Measurements from ENCODE around the gene SPESP1. TPM values are rescaled to one million over a fixed set of nuclear protein-coding genes. Genes with fewer than 3 reads are reported as not detected.

SPESP1 gene
- total RNA-seq, 4 donors from 2014 or later: 1.1 to 6.0 (median 4.6) TPM

DNA sequence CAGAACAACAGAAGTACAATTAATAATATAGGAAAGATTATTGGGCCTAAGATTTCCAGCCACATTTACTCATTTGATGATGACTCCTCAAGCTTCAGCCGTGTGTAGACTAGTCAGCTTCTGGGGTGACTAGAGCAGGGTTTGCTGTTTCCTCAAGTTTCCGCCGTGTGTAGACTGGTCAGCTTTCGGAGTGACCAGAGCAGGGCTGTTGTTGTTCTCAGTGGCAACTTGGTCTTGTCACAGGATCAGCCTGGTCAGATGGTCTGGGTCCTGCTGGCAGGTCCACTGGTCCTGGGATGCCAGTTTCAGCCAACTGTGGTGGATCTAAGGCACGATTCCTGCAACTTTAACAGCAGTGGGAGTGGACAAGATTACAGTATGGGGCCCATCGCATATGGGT lies 62.4 kb downstream of the SPESP1 start:
- TF ChIP-seq, protein P1, sequence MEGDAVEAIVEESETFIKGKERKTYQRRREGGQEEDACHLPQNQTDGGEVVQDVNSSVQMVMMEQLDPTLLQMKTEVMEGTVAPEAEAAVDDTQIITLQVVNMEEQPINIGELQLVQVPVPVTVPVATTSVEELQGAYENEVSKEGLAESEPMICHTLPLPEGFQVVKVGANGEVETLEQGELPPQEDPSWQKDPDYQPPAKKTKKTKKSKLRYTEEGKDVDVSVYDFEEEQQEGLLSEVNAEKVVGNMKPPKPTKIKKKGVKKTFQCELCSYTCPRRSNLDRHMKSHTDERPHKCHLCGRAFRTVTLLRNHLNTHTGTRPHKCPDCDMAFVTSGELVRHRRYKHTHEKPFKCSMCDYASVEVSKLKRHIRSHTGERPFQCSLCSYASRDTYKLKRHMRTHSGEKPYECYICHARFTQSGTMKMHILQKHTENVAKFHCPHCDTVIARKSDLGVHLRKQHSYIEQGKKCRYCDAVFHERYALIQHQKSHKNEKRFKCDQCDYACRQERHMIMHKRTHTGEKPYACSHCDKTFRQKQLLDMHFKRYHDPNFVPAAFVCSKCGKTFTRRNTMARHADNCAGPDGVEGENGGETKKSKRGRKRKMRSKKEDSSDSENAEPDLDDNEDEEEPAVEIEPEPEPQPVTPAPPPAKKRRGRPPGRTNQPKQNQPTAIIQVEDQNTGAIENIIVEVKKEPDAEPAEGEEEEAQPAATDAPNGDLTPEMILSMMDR (IDR thresholded peaks at IDR 0.05; ENCODE audit: low read depth): no peak

DNA sequence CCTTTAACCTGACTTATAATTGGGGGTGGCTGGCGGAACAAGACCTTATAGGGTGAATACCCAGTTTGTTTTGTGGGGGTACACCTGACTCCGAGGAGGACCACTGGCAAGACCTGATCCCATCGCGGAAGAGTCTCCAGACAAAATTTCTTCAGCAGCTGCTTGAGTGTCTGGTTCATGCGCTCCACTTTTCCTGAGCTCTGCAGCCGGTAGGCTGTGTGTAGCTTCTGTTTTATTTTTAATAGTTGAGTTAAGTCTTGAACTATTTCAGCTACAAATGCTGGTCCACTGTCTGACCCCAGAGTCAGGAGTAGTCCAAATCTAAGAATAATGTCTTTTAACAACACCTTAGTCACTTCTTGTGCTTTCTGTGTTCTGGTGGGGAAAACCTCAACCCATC lies 63.0 kb downstream of the SPESP1 start:
- TF ChIP-seq, protein P1 (IDR thresholded peaks at IDR 0.05; ENCODE audit: low read depth): no peak

DNA sequence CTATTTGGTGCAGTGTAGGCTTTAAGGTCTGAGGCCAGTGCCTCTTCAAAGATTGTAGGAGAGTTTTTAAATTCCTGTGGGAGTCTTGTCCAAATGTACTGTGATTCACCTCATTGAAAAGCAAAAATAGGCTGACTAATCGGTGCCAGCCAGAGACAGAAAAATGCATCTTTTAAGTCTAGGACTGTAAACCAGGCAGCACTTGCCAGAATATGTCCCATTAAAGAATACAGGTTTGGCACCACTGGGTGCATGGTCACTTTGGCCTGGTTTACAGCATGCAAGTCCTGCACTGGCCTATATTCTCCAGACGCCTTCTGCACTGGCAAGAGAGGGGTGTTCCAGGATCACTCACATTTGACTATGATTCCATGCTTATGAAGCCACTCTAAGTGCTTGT lies 63.8 kb downstream of the SPESP1 start:
- TF ChIP-seq, protein P1 (IDR thresholded peaks at IDR 0.05; ENCODE audit: low read depth): no peak

DNA sequence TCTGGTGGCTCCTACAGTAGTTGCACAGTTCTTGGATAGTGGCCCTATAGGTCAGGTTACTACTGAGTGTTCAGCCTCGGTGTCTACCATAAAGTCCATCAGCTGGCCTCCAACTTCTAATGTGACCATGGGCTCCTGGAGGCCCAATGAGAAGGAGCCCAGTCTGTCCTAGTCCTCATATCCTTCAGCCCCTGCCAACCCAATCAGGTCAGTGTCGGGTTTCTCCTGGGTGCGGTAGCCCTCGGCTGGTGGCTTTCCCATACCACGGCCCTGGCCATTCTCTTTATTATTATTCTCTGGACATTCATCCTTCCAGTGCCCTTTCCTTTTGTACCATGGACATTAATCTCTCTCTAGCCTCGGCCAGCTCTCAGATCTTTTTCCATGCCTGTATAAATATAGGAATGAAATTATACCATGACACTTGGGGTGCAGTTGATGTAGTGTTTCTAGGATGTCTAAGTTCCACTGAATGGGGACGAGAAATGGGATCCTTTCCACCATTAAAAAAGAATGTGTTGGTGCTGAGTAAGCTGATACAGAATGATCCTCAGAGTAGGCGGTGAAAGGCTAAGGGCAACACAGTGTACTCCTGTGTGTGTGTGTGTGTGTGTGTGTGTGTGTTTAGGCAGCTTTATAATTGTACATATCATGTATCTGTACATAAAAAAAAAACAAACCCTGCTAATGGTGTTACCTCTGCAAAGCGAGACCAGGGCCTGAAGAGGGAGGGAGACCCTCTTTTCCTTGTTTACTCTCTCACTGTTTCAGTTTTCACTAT lies 64.8 kb downstream of the SPESP1 start:
- TF ChIP-seq, protein P1 (IDR thresholded peaks at IDR 0.05; ENCODE audit: low read depth): no peak

Other genes with a start within 250 kb of the SPESP1 start
- gene ANP32A, start 109.6 kb upstream of the SPESP1 start, total RNA-seq: 10 to 100 TPM; 55.9 to 88.2 (median 66.2) TPM
- 1 to 10 TPM in 1 of 4 donors, under 1 TPM in 3; 0.33 to 2.1 (median 0.39) TPM for gene NOX5, start 84.2 kb downstream of the SPESP1 start, total RNA-seq
- gene GLCE, start 230.1 kb downstream of the SPESP1 start, total RNA-seq: 10 to 100 TPM; 10.7 to 24.5 (median 16.2) TPM

Measured in subcutaneous adipose tissue (tissue), 4 donors.